A673 (cell line): ENCODE results near the gene RAD51AP2. TPM values are rescaled to one million over a fixed set of nuclear protein-coding genes. Genes with fewer than 3 reads are reported as not detected.
A peak's percentile ranks its signal among the peaks of the same experiment; 100 is the strongest.

Experiments used
- BruUV-seq: library from RNA; stranded (reverse); fragments of 400-500 nt; replicated peaks from 2 replicates; lab custom pipeline; 2021; lab: Mats Ljungman, UMichigan
- CTCF ChIA-PET: fragments of 300-600 bp; sonication (Branson Sonifier 250); formaldehyde crosslinking; loops from one replicate; lab custom pipeline; 2022; ENCODE audit warnings: antibody characterized with exemption; lab: Charles Lee
- POLR2A ChIA-PET: fragments of 300-600 bp; sonication (Branson Sonifier 250); formaldehyde crosslinking; loops from one replicate; lab custom pipeline; 2022; ENCODE audit warnings: antibody characterized with exemption; ENCODE audit not compliant: low non-redundant PET; lab: Charles Lee
- DNase-seq: peaks from one replicate; pipeline ENCODE4 v3.0.0-alpha.2; 2015; ENCODE audit warnings: low spot score
- H3K27ac ChIP-seq: fragments of 200-600 bp; sonication (generic); 2 replicates; pipeline ENCODE4 v1.5.1; 2016; ENCODE audit warnings: mixed run types, low read depth, mild to moderate bottlenecking, mixed read lengths, antibody characterized with exemption, low read length; ENCODE audit not compliant: poor library complexity, severe bottlenecking
- H3K27me3 ChIP-seq: fragments of 200-600 bp; sonication (generic); replicated peaks from 2 replicates; pipeline ENCODE4 v1.6.1; 2017; ENCODE audit warnings: mixed run types, low read depth, mild to moderate bottlenecking, mixed read lengths, antibody characterized with exemption, low read length; ENCODE audit not compliant: insufficient read depth, poor library complexity
- H3K36me3 ChIP-seq: fragments of 200-600 bp; sonication (generic); 2 replicates; pipeline ENCODE4 v1.6.1; 2016; ENCODE audit warnings: mixed run types, mild to moderate bottlenecking, mixed read lengths, antibody characterized with exemption, low read length; ENCODE audit not compliant: insufficient read depth, poor library complexity, severe bottlenecking
- H3K4me1 ChIP-seq: fragments of 200-600 bp; sonication (generic); 2 replicates; pipeline ENCODE4 v1.6.1; 2017; ENCODE audit warnings: mixed run types, mild to moderate bottlenecking, mixed read lengths, antibody characterized with exemption, low read length; ENCODE audit not compliant: insufficient read depth, poor library complexity, severe bottlenecking
- H3K4me3 ChIP-seq: fragments of 200-600 bp; sonication (generic); 2 replicates; pipeline ENCODE4 v1.5.1; 2016; ENCODE audit warnings: low read depth, mixed run types, mild to moderate bottlenecking, mixed read lengths, low read length; ENCODE audit not compliant: poor library complexity, severe bottlenecking
- H3K9me3 ChIP-seq: fragments of 200-600 bp; sonication (generic); 2 replicates; pipeline ENCODE4 v1.6.1; 2016; ENCODE audit warnings: mixed run types, low read depth, mild to moderate bottlenecking, mixed read lengths, antibody characterized with exemption, low read length; ENCODE audit not compliant: poor library complexity, severe bottlenecking
- CTCF ChIP-seq: fragments of 300-800, 200-600 bp; sonication (generic); conservative IDR thresholded peaks from 2 replicates; pipeline ENCODE4 v1.5.1; 2017; ENCODE audit warnings: low read depth, mild to moderate bottlenecking, antibody characterized with exemption, low read length, moderate library complexity, mixed read lengths
- EZH2 ChIP-seq: fragments of 200-600 bp; sonication (generic); IDR thresholded peaks from 2 replicates; pipeline ENCODE4 v1.6.1; 2017; ENCODE audit warnings: borderline replicate concordance, low read depth, mild to moderate bottlenecking, mixed read lengths, antibody characterized with exemption, low read length; ENCODE audit not compliant: poor library complexity, severe bottlenecking
- intact Hi-C: fragments of 100-400 bp; cut with micrococcal nuclease; formaldehyde crosslinking; loops from one replicate; pipeline ENCODE4 v1.10.0; 2022; ENCODE audit not compliant: unreplicated experiment
- total RNA-seq: library from RNA; stranded (reverse); gene quantifications from 2 replicates; pipeline ENCODE4 v1.2.3, GENCODE V29; 2021

Gene RAD51AP2
- total RNA-seq, 1 experiment from 2014 or later, result 0.13 TPM

DNA sequence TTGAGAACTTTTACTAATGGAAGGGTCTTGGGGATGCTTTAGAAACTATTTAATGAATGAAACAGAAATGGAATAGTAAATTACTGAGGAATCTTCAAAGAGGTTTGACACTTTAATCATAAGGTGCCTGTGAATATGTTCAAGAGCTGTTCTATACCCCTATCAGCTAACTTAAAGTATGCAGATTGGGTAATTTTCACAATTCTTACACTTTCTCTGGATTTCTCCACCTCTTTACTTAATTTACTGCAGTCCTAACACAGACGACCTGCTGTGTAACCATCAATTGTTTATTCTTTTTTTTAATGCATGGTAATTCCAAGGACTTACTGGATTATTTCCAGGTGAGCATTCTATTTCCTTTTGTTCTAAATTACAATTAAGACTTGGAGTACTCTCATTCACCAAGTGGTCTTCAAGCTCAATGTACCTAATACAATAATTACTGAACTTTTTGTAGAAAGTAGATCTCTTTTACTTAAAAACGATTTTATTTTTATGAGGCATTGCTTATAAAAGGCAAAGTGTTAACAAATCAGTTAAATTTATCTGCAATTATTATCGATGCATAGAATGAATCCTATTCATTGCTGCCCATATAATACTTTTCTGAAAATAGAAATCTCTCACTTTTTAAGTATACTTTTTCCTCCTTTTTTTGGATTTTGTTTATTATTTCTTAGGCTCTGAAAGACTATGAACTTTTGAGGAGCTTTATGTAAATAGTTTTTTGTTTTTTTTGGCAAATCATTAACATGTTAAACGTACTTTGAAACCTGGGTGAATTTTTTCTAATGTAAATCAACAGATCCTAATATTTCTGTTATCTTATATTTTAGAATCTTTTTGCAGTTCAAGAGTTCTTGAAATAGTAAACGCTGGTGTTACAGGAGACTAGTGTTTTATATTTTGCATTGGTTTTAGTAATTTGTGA is 27.7 kb upstream of the RAD51AP2 start:
- no peak for DNase-seq
- intact Hi-C loops, result no loop called here
- Histone ChIP-seq H3K36me3 (no peaks in the 10 kb centered on the region), H3K4me1 (peaks cover 10% of the 10 kb centered on the region), H3K27me3 (no peaks in the 10 kb centered on the region), H3K9me3 (no peaks in the 10 kb centered on the region), H3K4me3 (no peak overlapping the region), H3K27ac (no peak overlapping the region)
- ChIA-PET POLR2A (no interaction called here), CTCF (no interaction called here)
- TF ChIP-seq CTCF (no peak), EZH2 (no peak)
- no TSS peak for BruUV-seq

- TF ChIP-seq CTCF (no peak), EZH2 (no peak)
- H3K4me3 ChIP-seq, result no peak overlapping the region
- BruUV-seq, result no TSS peak
- H3K4me1 ChIP-seq, result peaks cover 14% of the 10 kb centered on the region
- ChIA-PET POLR2A (interaction anchor here (0.6 kb wide), 2 partner anchors 35 to 102 kb away, joined by 3 read pairs; no protein-coding TSS in a partner anchor), CTCF (no interaction called here)
- no peaks in the 10 kb centered on the region for H3K9me3 ChIP-seq
- no peaks in the 10 kb centered on the region for H3K36me3 ChIP-seq
- no peaks in the 10 kb centered on the region for H3K27me3 ChIP-seq
- H3K27ac ChIP-seq, result no peak overlapping the region
- peak; percentile 17 for DNase-seq
- intact Hi-C loops, result loop anchor here (5.0 kb wide), 1 partner anchor 78 kb away; no protein-coding TSS in a partner anchor
These were observed 26.0 kb upstream of the RAD51AP2 start for GRCh38 chr2:17544256-17544655.

- TF ChIP-seq CTCF, result no peak
- Histone ChIP-seq H3K27me3 (no peaks in the 10 kb centered on the region), H3K4me1 (peaks cover 14% of the 10 kb centered on the region), H3K36me3 (no peaks in the 10 kb centered on the region), H3K4me3 (no peak overlapping the region), H3K27ac (no peak overlapping the region), H3K9me3 (no peaks in the 10 kb centered on the region)
- intact Hi-C loops, result loop anchor here (5.0 kb wide), 1 partner anchor 78 kb away; no protein-coding TSS in a partner anchor
- ChIA-PET CTCF (no interaction called here), POLR2A (interaction anchor here (0.6 kb wide), 2 partner anchors 35 to 102 kb away, joined by 3 read pairs; no protein-coding TSS in a partner anchor)
- no TSS peak for BruUV-seq
- peak; percentile 17 for DNase-seq
These were observed 25.6 kb upstream of the RAD51AP2 start for GRCh38 chr2:17543848-17544247.
